GM19238 (cell line): ENCODE data around the gene ALMS1.
"Not testable (repeated sequence)": the region's sequence is repeated elsewhere in the genome, so short reads cannot be mapped to it uniquely, and the experiment has no call there.

Experiments used
- DNase-seq: peaks from one replicate; pipeline ENCODE4 v3.0.0; 2011; ENCODE audit warnings: low spot score; ENCODE audit not compliant: insufficient read length

ALMS1 gene

GRCh38 chr2:73385504-73386341 is at the start of gene ALMS1:
Gene ALMS1, plus strand, starts transcription at chr2:73385836. Its CDS starts 33 bp downstream, at chr2:73385869.
- peak; percentile 88 for DNase-seq

- no peak for DNase-seq
Measured at GRCh38 chr2:73337828-73338227, 47.8 kb upstream of the ALMS1 start.

GRCh38 chr2:73339201-73339600 is 46.4 kb upstream of the ALMS1 start:
- no peak for DNase-seq

GRCh38 chr2:73341039-73341438 is 44.6 kb upstream of the ALMS1 start:
- no peak for DNase-seq

GRCh38 chr2:73343992-73344391 is 41.6 kb upstream of the ALMS1 start:
- no peak for DNase-seq

GRCh38 chr2:73344747-73345146 is 40.9 kb upstream of the ALMS1 start:
- not testable (repeated sequence) for DNase-seq

GRCh38 chr2:73350035-73350691 is 35.5 kb upstream of the ALMS1 start:
- no peak for DNase-seq

GRCh38 chr2:73356097-73356496 is 29.5 kb upstream of the ALMS1 start:
- DNase-seq, result no peak

- DNase-seq, result no peak
Measured at GRCh38 chr2:73359915-73360697, 25.5 kb upstream of the ALMS1 start.

- no peak for DNase-seq
Measured at GRCh38 chr2:73366060-73366459, 19.6 kb upstream of the ALMS1 start.

GRCh38 chr2:73368781-73369180 is 16.9 kb upstream of the ALMS1 start:
- no peak for DNase-seq

- DNase-seq, result no peak
Measured at GRCh38 chr2:73370348-73370747, 15.3 kb upstream of the ALMS1 start.

GRCh38 chr2:73373344-73373743 is 12.3 kb upstream of the ALMS1 start:
- DNase-seq, result no peak

- DNase-seq, result no peak
Measured at GRCh38 chr2:73374269-73374668, 11.4 kb upstream of the ALMS1 start.

- no peak for DNase-seq
Measured at GRCh38 chr2:73376681-73377080, 9.0 kb upstream of the ALMS1 start.

- no peak for DNase-seq
Measured at GRCh38 chr2:73383036-73383435, 2.6 kb upstream of the ALMS1 start.

GRCh38 chr2:73385123-73385503 is 523 bp upstream of the ALMS1 start:
- DNase-seq, result no peak

GRCh38 chr2:73386342-73386868 is 769 bp downstream of the ALMS1 start:
- DNase-seq, result no peak

GRCh38 chr2:73386894-73387636 is 1.4 kb downstream of the ALMS1 start:
- DNase-seq, result no peak

GRCh38 chr2:73402386-73403103 is 16.9 kb downstream of the ALMS1 start:
- no peak for DNase-seq
